Upper lobe of right lung (tissue), 1 donor: ENCODE data around the gene PTPRG. TPM values are rescaled to one million over a fixed set of nuclear protein-coding genes. Genes with fewer than 3 reads are reported as not detected.

Source experiments
- ATAC-seq: fragments of 200-7000 bp; cut with Tn5 transposase; one replicate; pipeline ENCODE4 v1.9.1; 2020; ENCODE audit warnings: mild to moderate bottlenecking, moderate library complexity
- DNase-seq: peaks from one replicate; pipeline ENCODE4 v3.0.0-alpha.2; 2020
- H3K27ac ChIP-seq: fragments of 200-600 bp; one replicate; pipeline ENCODE4 v1.8.0; 2022
- H3K27me3 ChIP-seq: fragments of 200-600 bp; one replicate; pipeline ENCODE4 v1.8.0; 2022; ENCODE audit warnings: mild to moderate bottlenecking
- H3K36me3 ChIP-seq: fragments of 200-600 bp; one replicate; pipeline ENCODE4 v1.8.0; 2022
- H3K4me1 ChIP-seq: fragments of 200-600 bp; one replicate; pipeline ENCODE4 v1.8.0; 2022
- H3K4me3 ChIP-seq: fragments of 200-600 bp; one replicate; pipeline ENCODE4 v1.8.0; 2022; ENCODE audit warnings: mild to moderate bottlenecking
- H3K9me3 ChIP-seq: fragments of 200-600 bp; one replicate; pipeline ENCODE4 v1.8.0; 2022
- intact Hi-C: fragments of 100-400 bp; cut with DNase I; formaldehyde crosslinking; loops from one replicate; pipeline ENCODE4 v1.11.0; 2022
- total RNA-seq: library from RNA; stranded (reverse); fragmentation: NEBNext Ultra II Directional; extraction: Animal tissue kit (Norgen Biotek cat#: 25700); gene quantifications from one replicate; pipeline ENCODE4 v1.2.1, GENCODE V29; 2021
- TF ChIP-seq, protein P1 (sequence below): fragments of 200-600 bp; IDR thresholded peaks from one replicate; pipeline ENCODE4 v1.8.0; 2022; ENCODE audit warnings: antibody characterized with exemption
- donor health status: DM: no; HTN: yes; CAD: no; lungs with severe emphysema.

The PTPRG gene
- total RNA-seq, 1 donor from 2014 or later, result 86.7 TPM

DNA sequence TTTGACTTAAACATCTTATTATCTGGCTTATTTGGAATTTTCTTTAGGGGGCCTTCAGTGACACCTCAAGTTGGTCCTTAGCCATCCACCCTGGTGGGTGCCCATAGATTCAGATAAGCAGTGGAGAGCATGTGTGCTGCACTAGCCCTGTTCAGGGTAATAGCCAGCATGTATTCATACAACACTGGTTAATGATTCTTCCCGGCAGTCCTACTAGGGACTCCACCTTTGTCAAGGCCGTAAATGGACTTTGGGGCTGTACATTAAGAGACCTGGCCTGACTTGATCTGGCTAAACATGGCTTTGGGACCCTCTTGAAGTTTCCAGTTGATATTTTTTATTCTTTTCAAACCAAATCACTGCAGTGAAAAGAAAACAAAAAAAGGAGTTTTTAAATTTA is 125.8 kb downstream of the PTPRG start:
- Histone ChIP-seq H3K4me1 (peaks cover 8% of the 10 kb centered on the region), H3K4me3 (no peak overlapping the region), H3K27me3 (no peaks in the 10 kb centered on the region), H3K9me3 (no peaks in the 10 kb centered on the region), H3K27ac (no peak overlapping the region), H3K36me3 (no peaks in the 10 kb centered on the region)
- no peak for ATAC-seq
- intact Hi-C loops, result no loop called here
- TF ChIP-seq, protein P1, sequence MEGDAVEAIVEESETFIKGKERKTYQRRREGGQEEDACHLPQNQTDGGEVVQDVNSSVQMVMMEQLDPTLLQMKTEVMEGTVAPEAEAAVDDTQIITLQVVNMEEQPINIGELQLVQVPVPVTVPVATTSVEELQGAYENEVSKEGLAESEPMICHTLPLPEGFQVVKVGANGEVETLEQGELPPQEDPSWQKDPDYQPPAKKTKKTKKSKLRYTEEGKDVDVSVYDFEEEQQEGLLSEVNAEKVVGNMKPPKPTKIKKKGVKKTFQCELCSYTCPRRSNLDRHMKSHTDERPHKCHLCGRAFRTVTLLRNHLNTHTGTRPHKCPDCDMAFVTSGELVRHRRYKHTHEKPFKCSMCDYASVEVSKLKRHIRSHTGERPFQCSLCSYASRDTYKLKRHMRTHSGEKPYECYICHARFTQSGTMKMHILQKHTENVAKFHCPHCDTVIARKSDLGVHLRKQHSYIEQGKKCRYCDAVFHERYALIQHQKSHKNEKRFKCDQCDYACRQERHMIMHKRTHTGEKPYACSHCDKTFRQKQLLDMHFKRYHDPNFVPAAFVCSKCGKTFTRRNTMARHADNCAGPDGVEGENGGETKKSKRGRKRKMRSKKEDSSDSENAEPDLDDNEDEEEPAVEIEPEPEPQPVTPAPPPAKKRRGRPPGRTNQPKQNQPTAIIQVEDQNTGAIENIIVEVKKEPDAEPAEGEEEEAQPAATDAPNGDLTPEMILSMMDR, result no peak
- DNase-seq, result no peak

GRCh38 chr3:61687663-61688306 is 126.4 kb downstream of the PTPRG start:
- TF ChIP-seq, protein P1, result no peak
- intact Hi-C loops, result no loop called here
- Histone ChIP-seq H3K4me1 (peaks cover 8% of the 10 kb centered on the region), H3K27me3 (no peaks in the 10 kb centered on the region), H3K27ac (no peak overlapping the region), H3K4me3 (no peak overlapping the region), H3K9me3 (no peaks in the 10 kb centered on the region), H3K36me3 (no peaks in the 10 kb centered on the region)
- DNase-seq, result no peak
- no peak for ATAC-seq

- ATAC-seq (no peak), DNase-seq (no peak)
- Histone ChIP-seq H3K4me3 (no peak overlapping the region), H3K4me1 (peaks cover 4% of the 10 kb centered on the region), H3K36me3 (no peaks in the 10 kb centered on the region), H3K9me3 (no peaks in the 10 kb centered on the region), H3K27me3 (no peaks in the 10 kb centered on the region), H3K27ac (no peak overlapping the region)
- intact Hi-C loops, result no loop called here
- TF ChIP-seq, protein P1, result no peak
Measured at GRCh38 chr3:61688307-61688984, 127.1 kb downstream of the PTPRG start.

DNA sequence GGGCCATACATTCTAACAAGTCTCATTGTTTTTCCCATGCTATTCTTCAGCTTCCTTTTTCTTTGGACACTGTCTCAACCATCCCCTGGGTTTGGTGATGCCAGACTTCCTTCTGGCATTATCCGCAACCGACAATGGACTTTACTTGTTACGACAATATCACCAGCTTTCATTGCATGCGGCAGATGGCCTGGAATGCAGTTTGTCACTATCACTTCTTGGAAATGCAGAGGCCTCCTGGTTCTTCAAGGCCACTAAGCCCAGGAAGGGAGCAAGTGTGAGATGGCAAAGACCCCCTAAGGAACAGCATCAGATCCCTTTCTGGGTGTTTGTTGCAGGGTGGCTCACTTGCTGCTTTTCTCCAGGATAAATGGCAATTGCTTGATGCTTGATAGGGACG is 128.6 kb downstream of the PTPRG start:
- H3K9me3 ChIP-seq, result no peaks in the 10 kb centered on the region
- H3K4me1 ChIP-seq, result no peaks in the 10 kb centered on the region
- TF ChIP-seq, protein P1, result no peak
- H3K27me3 ChIP-seq, result no peaks in the 10 kb centered on the region
- no peaks in the 10 kb centered on the region for H3K36me3 ChIP-seq
- DNase-seq (no peak), ATAC-seq (no peak)
- intact Hi-C loops, result no loop called here
- H3K27ac ChIP-seq, result no peak overlapping the region
- no peak overlapping the region for H3K4me3 ChIP-seq

DNA sequence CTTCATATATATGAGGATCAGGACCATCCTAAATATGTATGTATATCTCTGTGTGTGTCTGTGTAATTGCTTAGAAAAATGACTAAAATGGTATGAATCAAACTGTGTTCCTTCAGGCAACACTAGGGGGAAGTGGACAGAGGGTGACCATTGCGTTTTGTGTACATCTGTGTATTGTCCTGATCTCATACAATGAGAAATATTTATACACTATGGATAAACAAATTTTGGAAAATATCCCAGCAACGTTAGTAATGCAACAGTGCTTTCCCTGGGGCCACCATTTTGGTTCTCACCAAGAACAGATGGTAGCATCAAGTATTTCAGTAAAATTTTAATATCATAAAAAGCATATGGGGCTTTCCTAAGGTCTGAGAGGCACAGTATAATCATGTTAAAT is 130.1 kb downstream of the PTPRG start:
- ATAC-seq (no peak), DNase-seq (no peak)
- no peak overlapping the region for H3K27ac ChIP-seq
- TF ChIP-seq, protein P1, result no peak
- H3K4me3 ChIP-seq, result no peak overlapping the region
- H3K9me3 ChIP-seq, result no peaks in the 10 kb centered on the region
- no peaks in the 10 kb centered on the region for H3K36me3 ChIP-seq
- no peaks in the 10 kb centered on the region for H3K27me3 ChIP-seq
- intact Hi-C loops, result no loop called here
- no peaks in the 10 kb centered on the region for H3K4me1 ChIP-seq
